ENCODE data around the gene PPTC7. TPM values are rescaled to one million over a fixed set of nuclear protein-coding genes. Genes with fewer than 3 reads are reported as not detected.

The PPTC7 gene
- total RNA-seq, 1 donor from 2014 or later: 26.1 TPM

Other genes with a start within 250 kb of the PPTC7 start
- 104 TPM for gene ANAPC7, start 179.6 kb downstream of the PPTC7 start, total RNA-seq
- 250 TPM for gene ARPC3, start 133.0 kb downstream of the PPTC7 start, total RNA-seq
- 20.3 TPM for gene GPN3, start 115.1 kb downstream of the PPTC7 start, total RNA-seq
- gene FAM216A, start 114.5 kb downstream of the PPTC7 start, total RNA-seq: 4.2 TPM
- gene VPS29, start 81.2 kb downstream of the PPTC7 start, total RNA-seq: 120 TPM
- gene RAD9B, start 81.0 kb downstream of the PPTC7 start, total RNA-seq: 0.57 TPM
- gene TCTN1, start 30.8 kb upstream of the PPTC7 start, total RNA-seq: 50.0 TPM
- 4.2 TPM for gene HVCN1, start 105.8 kb upstream of the PPTC7 start, total RNA-seq
- gene PPP1CC, start 159.6 kb upstream of the PPTC7 start, total RNA-seq: 107 TPM